Stimulated activated CD4-positive, alpha-beta T cell treated with anti-CD3 and anti-CD28 coated beads, TNF-alpha, amount 100 ng/mL, for 4 hours (primary cell): ENCODE results near the gene MT1M.
"Not testable (repeated sequence)": the region's sequence is repeated elsewhere in the genome, so short reads cannot be mapped to it uniquely, and the experiment has no call there.

ENCODE experiments used
- DNase-seq, 3 experiments: peaks; one replicate each; pipeline ENCODE4 v3.0.0-alpha.2; 2020; ENCODE audit warnings: low read depth in 3 of 3

The MT1M gene

DNA sequence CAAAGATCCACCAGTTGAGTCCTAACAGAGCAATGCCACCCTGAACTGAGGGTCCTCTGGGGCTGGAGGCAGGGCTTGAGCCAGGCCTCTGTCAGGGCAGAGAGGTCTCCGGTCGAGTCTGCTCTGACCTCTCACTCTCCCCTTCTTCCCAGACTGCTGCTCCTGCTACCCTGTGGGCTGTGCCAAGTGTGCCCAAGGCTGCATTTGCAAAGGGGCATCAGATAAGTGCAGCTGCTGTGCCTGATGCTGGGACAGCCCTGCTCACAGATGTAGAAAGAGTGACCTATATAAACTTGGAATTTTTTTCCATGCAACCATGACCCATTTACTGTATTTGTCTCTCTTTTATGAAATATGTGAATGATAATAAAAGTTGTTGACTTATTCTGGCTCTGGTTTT, 16.8 kb downstream of the MT1M start:
- DNase-seq, result no peak

DNA sequence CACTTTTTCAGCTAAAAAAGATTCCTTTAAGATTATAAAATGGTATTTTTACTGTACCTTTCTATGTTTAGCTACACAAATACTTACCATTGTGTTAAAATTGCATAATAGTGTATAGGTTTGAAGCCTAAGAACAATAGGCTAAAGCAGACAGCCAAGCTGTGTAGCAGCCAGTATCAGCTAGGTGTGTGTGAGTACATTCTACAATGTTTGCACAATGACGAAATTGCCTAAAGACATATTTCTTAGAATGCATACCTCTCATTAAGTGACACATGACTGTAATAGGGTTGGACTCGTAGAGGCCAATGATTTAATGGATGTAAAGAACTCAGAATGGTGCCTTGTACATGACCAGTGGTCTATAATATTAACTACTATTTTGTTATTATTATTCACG, 17.4 kb downstream of the MT1M start:
- no peak for DNase-seq

- DNase-seq, result no peak
These were observed 19.1 kb downstream of the MT1M start, which contains the start of gene MT1B for GRCh38 chr16:56651586-56651985. MT1B (plus strand) TSS chr16:56651886; CDS start chr16:56651954, 68 bp downstream.

DNA sequence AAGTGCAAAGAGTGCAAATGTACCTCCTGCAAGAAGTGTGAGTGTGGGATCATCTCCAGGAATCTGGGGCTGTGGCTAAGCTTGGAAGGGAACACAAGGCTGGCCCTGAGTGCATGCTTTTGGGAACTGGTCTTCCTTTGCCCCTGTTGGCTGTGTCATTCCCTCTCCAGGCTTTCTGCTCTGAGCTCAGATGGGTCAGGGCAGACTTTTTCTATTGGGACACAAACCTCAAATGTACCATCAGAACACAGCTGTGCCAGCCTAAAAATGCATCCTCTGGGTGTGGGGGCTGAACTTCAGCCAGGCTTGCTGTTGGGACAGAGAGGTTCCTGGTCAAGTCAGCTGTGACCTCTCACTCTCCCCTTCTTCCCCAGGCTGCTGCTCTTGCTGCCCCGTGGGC, 20.1 kb downstream of the MT1M start:
- no peak for DNase-seq

DNA sequence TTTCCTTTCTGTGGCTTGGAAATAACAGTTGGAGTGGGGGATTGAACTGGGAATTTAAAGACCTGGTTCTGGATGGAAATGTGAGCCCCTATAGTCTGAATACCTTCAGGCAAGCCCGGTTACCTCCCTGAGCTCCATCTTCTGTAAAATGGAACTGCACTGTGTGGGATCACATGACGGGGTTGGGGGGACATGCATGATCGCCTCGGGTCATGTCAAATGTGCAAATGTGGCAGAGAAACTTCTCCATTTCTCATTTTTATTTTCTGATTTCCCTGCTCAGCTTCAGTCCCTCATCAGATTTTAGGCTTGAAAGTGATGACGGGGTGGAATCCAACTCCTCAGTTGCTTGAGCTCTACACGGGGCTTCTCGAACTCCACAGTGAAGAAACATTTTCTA, 20.8 kb downstream of the MT1M start:
- no peak for DNase-seq

GRCh38 chr16:56657555-56658326, 25.3 kb downstream of the MT1M start, which contains the start of gene MT1F:
MT1F (plus strand) TSS chr16:56657959; CDS start chr16:56658059, 100 bp downstream.
- DNase-seq, result peak; percentile 49 to 63 (median 61)

- no peak for DNase-seq
These were observed 25.9 kb downstream of the MT1M start for GRCh38 chr16:56658327-56658875.

GRCh38 chr16:56662357-56663354, 30.2 kb downstream of the MT1M start:
- DNase-seq, result no peak

- no peak for DNase-seq
These were observed 32.0 kb downstream of the MT1M start for GRCh38 chr16:56664506-56664905.

- DNase-seq, result not testable (repeated sequence)
These were observed 33.1 kb downstream of the MT1M start for GRCh38 chr16:56665286-56666261.

DNA sequence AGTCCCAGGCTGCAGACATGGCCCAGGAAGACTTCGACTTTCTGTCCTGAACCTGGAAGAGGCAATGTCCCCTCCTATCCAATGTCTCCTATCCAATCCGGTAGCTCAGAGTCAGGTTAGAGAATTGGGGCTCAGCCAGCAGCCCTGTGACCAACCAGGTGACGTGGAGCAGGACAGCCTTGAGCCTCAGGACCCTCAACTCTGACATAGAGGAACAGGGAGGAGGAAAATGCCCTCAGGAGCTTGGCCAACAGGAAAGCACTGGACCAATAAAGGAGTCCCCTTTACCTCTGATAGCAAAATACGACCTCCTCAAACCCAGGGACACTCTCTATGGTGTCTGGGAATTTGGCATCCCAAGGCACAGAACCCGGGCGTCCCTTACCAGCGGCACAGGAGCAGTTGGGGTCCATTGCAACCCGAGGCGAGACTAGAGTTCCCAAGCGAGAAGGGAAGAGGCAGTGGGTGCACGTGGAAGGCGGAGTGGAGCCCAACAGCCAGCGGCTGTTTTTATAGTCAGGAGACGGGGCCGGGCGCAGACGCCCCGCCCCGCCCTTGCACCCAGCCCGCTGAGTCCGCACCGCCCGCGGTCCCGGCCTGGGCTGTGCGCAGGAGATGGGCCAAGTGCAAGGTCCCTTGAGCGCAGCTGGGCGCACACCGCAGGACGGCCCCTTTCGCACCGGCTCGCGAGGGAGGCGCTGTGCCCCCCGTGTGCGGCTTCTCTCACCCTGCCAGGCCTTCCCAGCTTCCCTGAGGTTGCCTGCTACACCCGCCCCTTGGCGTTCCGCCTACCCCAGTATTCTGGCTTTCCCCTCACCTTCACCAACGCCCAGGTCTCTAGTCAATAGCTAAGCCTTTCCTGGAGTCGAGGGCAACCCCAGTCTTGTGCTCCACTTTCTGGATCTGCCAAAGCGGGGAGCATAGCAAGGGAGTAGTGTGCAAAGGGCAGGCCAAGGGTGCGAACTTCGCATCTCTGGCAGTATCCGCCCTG, 35.4 kb downstream of the MT1M start, which contains the start of gene MT1G:
MT1G (minus strand) TSS at position 485 of the 991 bp plus-strand sequence; CDS start at position 413, 72 bp downstream.
- no peak for DNase-seq

DNA sequence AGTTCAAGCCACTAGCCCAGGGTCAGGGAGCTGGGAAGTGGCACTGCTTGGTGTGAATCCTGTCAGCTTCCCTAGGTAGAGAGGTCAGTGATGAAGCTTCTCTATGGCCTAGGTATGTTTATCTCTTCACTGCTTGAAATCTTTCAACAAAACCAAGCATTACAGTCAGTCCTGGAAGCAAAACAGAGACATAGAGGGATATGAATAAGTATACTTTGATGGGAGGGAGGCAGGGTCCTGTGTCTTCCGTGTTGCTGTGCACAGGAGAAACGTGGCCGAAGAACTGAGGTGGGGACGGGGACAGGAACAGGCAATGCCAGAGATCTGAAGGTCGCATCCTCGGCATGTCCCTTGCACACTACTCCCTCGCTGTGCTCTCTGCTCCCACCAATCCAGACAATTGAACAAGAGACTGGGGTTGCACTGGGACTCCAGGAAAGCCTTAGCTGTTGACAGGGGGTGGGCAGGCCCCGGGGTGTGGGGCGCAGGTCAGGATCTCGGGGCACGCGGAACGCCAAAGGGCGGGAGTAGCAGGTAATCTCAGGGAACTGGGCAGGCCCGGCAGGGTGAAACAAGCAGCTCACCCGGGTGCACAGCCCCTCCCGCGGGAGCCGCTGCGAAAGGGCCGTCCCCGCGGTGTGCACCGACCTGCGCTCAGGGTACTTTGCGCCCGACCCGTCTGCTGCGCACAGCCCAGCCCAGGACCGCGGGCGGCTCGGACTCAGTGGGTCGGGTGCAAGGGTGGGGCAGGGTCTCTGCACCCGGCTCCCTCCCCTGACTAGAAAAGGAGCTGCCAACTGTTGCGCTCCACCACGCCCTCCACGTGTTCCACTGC, 36.8 kb downstream of the MT1M start, which contains the start of gene MT1H:
MT1H (plus strand) TSS at position 810 of the 835 bp plus-strand sequence. CDS start 71 bp downstream, outside the sequence.
- no peak for DNase-seq

- no peak for DNase-seq
These were observed 37.6 kb downstream of the MT1M start for GRCh38 chr16:56669840-56670619.

GRCh38 chr16:56670620-56670934, 38.1 kb downstream of the MT1M start:
- DNase-seq, result no peak

DNA sequence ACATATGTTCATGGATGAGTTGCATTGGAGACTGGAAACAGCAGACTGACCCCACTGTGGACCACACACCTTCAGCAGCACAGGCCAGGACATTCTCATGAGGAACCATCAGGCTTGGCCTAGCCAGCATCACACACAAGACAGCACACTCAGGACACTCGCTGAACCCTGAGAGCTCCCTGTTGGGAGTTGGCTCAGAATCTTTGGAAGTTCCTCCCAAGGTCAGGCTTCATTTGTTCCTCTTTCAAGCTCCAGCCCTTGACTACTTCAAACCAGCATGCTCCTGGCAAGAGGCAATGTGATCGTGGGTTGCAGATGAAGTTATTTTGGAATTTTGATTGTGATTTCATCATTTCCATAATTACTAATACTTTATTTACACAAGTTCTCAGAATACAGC, 39.2 kb downstream of the MT1M start:
- DNase-seq, result not testable (repeated sequence)

DNA sequence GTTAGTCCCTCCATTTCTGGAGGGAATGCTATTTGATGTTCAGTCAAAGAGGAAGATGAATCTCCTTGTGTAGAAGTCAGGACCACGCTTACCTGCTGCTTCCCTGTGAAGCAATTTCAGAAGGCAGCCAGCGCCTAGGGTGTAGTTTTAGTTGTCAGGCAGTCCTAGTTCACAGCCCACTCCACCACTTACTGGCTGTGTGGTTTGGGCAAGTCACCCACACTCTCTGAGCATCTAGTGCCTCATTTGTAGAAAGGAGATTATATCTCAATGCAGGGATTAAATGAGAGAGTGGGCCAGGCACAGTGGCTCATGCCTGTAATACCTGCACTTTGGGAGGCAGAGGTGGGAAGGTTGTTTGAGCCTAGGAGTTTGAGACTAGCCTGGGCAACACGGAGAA, 39.7 kb downstream of the MT1M start:
- DNase-seq, result not testable (repeated sequence)

GRCh38 chr16:56672761-56673536, 40.5 kb downstream of the MT1M start:
- DNase-seq, result no peak
